Measurements from ENCODE around the gene IER3IP1.
"Not testable (repeated sequence)": the region's sequence is repeated elsewhere in the genome, so short reads cannot be mapped to it uniquely, and the experiment has no call there.

Gene IER3IP1

DNA sequence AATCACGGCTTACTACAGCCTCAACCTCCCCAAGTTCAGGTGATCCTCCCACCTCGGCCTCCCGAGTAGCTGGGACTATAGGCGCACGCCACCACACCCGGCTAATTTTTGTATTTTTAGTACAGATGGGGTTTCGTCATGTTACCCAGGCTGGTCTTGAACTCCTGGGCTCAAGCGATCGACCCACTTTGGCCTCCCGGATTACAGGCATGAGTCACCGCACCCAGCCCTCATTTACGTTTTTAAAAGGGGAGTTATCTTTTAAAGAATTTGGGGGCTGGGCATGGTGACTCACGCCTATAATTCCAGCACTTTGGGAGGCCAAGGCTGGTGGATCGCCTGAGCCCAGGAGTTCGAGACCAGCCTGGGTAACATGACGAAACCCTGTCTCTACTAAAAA, 17.8 kb downstream of the IER3IP1 start:
- not testable (repeated sequence) for DNase-seq

DNA sequence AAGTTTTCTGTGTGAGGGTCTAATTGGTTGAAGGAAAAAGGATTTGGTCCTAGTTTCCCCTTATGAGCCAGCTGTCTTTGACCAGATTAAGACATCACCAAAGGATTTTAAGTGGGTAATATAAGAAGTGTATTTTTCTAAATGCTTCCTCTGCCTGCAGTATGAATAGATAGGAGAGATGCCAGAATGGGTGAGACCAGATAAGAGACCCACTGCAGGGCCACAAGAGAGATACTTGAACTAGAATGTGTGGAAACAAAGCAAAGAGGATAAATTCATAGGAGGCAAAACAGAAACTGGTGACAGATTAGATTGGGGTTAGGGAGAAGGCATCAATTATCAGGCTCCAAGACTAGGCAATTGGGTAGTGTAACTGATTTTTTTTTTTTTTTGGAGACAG, 24.7 kb downstream of the IER3IP1 start:
- DNase-seq, result no peak

DNA sequence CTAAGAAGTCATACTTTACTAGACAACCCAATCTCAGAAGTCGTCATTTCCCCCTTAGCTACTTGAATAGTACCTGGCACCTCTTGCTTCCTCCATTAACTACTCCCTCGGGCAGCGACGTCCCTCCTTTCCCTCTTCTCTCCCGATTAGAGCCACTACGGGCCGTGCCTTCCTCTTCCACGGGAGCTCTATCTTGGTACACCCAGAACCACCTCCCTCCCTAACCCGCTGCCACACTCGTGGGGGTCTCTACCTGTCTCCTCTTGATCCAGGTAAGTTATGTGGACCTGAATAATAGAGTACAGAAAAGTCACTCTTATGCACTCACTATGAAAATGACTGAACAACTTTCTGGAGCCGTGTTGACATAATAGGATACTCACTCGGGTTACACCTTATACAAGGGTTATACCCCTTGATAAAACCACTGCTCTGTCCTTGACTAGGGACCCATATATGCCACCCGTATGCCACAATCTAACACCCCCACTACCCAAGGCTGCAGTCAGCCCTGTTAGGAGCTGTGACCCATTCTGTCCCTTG, 25.3 kb downstream of the IER3IP1 start:
- peak; percentile 6 for DNase-seq

DNA sequence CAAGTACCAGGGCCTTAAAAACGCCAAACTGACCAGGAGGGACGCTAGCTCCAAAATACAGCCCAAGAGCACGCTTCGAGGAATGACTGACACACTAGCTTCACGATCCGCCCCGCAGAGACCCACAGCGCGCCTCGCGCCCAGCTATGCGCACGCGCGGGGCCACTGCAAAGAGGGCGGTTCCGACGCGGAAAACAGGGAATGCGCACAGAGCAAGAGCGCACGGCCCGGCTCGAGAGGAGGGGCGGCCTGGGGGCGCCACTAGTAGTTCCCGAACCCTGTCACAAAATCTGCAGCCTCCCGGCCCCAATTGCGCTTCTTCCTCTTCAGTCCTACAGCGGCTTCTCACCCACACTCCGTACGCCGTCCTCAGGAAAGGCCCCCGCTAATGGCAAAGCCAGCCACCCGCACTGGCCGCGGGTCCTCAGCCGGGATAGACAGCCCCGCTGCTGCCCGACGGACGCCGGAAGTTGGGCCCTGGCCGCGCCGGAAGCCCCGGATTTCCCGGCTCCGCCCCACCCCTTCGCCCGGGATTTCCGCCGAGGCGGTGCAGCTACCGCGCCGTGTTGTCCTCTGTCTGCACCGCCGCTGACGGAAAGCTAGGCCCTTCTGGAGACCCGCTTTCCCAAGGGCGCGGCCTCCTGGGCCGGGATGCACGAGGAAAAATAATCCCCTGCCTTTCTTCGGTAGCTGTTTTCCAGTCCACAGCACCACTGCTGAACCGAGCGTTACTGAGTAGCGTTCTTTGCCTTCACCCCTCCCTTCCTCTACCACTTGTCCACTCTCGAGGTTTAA, 25.9 kb downstream of the IER3IP1 start, which contains the start of gene HDHD2:
HDHD2 (minus strand) TSS at position 472 of the 795 bp plus-strand sequence. CDS start 14,061 bp downstream, outside the sequence.
- DNase-seq, result peak; percentile 87

DNA sequence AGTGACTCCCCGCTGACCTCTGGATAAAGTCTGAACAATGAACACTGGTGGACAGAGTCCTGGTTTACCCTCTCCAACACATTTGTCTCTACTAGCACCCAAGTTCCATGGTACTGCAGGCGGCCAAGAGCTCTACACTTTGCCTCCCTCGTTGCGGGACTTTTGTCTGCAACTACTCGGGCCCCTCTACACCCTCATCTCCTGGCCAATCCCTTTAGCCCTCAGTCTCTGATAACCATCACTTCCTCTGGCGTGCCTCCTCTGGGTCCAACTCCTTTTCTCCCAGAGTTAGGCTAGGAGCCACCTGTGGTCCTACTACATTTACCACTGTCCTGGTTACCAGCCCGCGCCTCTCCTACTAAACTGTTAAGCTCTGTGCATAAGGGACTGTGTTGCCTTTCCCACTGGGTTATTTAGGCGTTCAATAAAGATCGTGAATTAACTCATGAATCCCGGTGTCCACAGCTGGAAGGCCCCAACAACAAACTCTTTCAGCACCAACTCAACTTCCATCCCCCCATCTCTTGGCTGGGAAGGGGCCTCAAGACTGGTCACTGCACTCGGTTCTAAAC, 26.6 kb downstream of the IER3IP1 start:
- DNase-seq, result peak; percentile 4

- no peak for DNase-seq
Measured at GRCh38 chr18:47146206-47146605, 30.0 kb downstream of the IER3IP1 start.

GRCh38 chr18:47143899-47144485, 32.2 kb downstream of the IER3IP1 start:
- no peak for DNase-seq

DNA sequence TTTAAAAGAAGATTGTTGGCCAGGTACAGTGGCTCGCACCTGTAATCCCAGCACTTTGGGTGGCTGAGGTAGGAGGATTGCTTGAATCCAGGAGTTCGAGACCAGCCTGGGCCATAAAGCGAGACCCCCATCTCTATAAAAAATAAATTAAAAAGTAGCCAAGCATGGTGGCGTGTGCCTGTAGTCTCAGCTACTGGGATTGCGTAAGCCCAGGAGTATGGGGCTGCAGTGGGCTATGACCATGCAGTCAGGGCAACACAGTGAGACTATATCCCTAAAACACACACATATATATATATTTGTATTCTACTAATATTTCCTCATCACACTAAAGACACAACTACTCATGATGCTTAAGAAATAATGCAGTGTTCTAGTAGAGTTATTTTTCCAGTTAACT, 33.0 kb downstream of the IER3IP1 start:
- DNase-seq, result no peak

DNA sequence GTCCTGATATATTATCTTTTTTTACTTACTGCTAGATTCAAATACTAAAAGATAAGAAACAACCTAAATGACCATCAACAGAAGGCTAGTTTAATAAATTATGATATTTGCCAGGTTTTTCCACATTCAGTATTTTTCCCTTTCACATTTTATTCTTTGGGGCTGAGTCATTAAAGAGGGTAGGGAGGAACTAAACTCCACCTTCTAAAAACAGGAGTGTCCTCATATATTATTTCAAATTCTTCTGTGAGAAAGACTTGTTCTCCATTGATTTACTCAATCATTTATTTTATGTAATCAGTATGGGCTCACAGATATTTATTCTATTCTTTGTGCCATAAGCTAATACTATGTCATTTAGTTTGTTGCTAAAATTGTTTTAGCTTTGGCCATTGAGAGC, 34.9 kb downstream of the IER3IP1 start:
- DNase-seq, result no peak

GRCh38 chr18:47121146-47121545, 55.0 kb downstream of the IER3IP1 start:
- no peak for DNase-seq

DNA sequence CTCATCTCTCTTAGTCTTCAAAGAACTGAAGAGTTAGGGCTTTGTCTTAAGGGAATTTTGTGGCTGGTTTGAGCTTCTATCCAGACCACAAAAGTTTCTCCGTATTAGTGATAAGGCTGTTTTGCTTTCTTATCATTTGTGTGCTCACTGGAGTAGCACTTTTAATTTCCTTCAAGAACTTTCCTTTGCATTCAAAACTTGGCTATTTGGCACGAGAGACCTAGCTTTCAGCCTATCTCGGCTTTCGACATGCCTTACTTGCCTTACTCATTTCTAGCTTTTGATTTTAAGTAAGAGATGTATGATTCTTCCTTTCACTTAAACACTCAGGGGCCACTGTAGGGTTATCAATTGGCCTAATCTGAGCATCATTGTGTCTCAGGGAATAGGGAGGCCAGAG, 55.7 kb downstream of the IER3IP1 start:
- peak; percentile 21 for DNase-seq

DNA sequence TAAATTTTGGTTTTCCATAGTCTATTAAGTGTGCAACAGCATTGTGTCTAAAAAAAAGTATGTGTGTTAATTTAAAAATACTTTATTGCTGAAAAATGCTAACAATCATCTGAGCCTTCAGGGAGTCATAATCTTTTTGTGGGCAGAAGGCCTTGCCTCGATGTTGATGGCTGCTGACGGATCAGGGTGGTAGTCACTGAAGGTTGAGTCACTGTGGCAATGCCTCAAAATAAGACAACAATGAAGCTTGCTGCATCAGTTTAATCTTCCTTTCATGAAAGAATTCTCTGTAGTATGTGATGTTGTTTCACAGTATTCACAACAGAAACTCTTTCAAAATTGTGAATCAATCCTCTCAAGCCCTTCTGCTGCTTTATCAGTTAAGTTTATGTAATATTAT, 57.2 kb downstream of the IER3IP1 start:
- no peak for DNase-seq

DNA sequence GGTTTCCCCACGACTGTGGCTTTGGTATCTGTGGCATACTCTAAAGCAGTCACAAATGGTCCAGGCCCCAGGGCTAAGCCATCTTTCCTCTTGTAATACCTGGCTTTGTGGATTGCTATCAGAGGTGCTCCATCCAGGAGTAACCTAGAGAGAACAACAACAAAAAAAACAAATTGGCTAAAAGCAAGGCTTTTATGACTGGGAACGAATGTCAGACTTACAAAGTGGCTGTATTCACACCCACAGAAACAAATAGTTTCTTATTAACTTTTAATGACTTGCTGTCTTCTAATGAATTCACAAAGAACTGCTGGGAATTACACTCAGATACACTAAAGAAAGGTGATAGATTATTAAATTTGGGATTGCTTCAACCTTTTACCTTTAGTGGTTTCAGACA, 61.0 kb downstream of the IER3IP1 start:
- no peak for DNase-seq

GRCh38 chr18:47113796-47114540, 62.2 kb downstream of the IER3IP1 start:
- DNase-seq, result no peak

DNA sequence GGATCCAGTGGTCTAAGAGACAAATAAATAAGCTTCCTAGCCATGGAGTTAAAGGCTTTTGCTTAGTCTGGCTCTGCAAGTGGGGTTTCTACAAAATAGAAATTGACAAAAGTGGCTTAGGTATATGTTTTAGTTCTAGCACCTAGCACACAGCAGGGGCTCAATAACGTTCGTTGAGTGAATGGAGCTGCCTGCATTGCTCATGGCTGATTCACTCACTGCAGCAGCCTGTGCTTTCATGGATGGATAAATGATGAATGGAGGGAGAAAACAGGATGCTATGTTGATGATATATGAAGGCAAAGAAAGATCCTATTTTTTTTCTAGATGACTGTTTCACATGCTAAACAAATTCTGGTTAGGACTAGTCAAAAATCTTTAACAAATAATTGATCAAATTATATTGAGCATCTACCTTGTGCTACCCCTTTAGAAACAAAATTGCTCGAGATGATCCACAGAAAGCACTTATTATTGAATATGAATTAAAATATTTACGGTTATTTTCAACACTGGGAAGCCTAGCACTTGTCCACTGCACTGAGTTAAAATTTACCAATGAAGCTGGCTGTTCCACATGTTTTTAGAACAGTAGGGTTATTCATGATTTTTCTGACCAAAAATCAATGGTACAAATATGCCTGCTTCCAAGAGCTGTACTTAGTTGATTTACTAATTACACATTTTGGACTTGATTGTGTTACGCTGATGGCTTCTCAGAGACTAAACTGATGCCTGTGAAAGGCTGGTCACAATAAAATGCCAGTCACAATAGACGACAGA, 65.5 kb downstream of the IER3IP1 start:
- DNase-seq, result no peak

DNA sequence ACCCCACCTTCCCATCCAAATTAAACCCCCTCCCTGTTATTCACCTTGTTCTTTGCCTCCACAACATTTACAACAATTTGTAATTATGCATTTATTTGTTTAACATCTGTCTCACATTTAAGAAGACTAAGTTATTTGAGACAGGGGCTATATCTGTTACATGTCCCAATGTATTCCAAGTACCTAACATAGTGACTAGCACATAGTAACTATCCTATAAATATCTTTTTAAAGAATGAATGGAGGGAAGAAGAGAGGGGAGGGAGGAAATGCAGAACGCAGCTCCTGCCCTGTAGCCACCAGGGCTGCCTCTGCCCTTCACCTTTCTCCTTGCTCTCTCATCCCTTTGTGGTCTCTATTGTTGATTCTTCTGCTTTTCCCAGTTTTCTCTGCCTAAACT, 66.4 kb downstream of the IER3IP1 start:
- DNase-seq, result no peak

- DNase-seq, result no peak
Measured at GRCh38 chr18:47108998-47109405, 67.2 kb downstream of the IER3IP1 start.

DNA sequence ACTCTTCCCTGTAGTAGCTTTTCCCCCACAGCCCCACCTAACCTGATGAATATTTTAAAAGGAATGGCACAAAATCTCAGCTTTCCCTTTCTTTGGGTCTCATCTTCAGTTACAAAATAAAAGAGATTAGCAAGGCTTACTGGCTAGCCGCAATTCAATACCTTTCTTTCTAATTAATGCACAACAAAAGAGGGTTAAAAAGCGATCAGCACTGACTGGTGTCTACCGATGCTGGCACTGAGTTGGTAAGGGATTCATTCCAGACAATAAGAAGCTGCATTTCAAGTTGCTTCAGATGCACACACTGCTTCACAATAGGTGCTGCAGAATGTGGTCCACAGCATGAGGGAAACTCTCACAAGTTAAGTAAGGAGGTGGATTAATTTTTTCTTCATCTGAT, 67.8 kb downstream of the IER3IP1 start:
- DNase-seq, result no peak
